ENCODE data around the gene RAB27B.
"Not testable (repeated sequence)": the region's sequence is repeated elsewhere in the genome, so short reads cannot be mapped to it uniquely, and the experiment has no call there.

The RAB27B gene, protein sequence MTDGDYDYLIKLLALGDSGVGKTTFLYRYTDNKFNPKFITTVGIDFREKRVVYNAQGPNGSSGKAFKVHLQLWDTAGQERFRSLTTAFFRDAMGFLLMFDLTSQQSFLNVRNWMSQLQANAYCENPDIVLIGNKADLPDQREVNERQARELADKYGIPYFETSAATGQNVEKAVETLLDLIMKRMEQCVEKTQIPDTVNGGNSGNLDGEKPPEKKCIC

DNA sequence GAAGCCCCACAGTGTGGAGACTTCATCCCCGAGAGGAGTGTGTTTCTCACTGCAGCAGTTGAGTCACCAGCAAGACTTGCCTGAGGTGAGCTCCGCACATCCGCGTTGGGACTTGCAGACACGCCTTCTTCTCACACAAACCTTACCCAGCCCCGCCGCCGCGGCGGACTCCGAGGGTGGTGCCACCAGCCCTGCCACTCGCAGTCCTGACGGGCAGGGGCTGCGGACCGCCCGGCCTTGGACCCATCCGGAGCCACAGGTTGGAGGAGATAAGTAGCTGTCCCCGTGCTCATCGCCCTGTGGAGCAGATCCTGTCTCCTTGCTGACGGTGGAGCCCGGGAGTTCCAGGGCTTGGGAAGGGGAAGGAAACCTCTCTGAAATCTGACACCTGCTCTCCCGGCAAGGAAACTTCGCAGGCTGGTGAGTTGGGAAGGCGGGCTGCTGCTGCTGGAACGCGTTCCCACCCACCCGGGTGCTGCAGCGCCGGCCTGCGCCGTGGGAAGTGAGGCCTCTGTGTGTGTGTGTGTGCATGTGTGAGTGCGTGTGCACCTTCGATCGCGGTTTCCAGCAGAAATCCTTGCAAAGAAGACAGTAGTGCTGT lies at the start of gene RAB27B:
RAB27B (plus strand) TSS at position 197 of the 601 bp plus-strand sequence. CDS start 49,109 bp downstream, outside the sequence.
- DNase-seq: peak; percentile 77

DNA sequence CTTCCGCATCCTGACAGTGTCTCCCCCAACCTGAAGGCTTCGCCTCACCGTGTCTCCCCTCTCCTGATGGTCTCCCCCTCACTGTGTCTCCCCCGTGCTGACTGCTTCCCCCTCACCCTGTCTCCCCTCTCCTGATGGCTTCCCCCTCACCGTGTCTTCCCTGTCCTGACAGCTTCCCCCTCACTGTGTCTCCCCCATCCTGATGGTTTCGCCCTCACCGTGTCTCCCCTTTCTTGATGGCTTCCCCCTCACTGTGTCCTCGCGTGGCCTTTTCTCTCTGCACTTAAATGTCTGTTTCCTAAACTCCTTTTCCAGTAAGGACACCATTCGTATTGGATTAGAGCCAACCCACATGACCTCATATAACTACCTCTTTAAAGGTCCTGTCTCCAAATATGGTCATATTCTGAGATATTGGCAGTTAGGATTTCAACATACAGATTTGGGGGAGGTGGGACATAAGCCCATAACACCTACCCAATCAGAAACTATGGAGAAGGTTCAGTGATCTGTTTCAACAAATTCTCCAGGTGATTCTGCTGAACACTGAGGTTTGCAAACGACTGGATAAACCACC lies 47.9 kb upstream of the RAB27B start:
- DNase-seq: no peak

DNA sequence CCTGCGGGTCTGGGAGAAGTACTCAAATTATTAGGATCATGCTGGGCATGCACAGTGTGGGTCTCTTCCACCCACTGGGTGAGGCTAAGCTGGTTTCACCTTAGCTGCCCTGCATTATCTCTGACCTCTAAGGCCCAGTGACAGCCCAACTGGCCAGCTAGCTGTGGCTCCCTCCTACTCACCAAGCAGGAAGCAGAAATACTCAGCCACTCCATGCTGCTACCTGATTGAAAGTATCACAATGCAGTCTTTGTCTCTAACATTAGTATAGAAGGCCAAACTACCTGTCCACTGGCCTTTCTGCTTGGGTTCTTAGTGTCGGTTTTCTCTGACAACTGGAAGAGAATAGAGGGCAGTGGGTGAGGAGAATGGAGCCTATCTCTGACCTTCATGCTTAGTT lies 47.3 kb upstream of the RAB27B start:
- no peak for DNase-seq

DNA sequence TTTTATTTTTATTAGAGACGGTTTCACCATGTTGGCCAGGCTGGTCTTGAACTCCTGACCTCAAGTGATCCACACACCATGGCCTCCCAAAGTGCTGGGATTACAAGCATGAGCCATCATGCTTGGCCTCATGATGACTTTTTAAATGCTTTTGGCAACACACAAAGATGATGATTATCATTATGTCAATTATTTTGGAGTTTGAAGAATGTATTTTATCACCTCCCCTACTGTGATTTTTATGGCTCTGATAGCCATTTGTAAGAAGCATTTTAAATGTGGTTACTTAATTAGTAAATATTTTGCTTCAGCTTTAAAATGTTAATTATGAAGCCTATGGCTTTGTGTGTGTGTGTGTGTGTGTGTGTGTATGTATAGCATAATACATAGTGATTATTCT lies 45.1 kb upstream of the RAB27B start:
- DNase-seq: no peak

DNA sequence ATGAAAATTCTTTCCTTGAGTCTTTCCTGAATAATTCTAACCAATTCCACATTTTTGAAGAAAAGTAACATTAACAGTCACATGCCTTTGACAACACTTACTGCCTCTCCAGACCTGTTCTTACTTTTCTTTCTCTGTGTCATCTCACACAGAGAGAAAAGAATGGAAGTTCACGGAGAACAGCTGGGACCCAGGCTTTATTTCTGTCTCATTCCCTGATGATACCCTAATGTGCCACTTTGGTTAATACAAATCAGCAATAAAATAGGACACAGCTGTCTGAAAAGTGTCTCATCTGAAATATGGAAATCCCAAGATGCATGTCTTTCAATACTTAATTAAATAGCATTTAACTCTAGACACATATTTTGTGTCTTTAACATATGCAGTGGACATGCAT lies 42.1 kb upstream of the RAB27B start:
- DNase-seq: no peak

DNA sequence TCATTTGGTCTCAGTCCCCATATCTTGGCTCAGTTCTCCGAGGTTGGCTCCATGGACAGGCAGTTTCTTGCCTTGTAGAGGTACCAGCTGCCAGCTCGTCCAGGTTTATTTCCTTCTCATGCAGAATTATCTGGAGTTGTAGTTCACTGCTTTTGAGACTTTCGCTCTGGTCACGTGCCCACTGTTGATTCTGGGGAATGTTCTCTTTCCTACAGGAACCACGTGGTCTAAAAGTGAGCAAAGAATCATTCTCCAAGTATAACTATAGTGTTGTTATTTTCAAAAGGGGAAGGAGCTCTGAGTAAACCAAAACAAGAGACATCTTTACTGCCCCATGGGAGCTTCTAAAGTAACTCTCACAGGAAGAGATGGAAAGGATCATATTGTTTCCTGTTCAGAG lies 41.2 kb upstream of the RAB27B start:
- DNase-seq: no peak

DNA sequence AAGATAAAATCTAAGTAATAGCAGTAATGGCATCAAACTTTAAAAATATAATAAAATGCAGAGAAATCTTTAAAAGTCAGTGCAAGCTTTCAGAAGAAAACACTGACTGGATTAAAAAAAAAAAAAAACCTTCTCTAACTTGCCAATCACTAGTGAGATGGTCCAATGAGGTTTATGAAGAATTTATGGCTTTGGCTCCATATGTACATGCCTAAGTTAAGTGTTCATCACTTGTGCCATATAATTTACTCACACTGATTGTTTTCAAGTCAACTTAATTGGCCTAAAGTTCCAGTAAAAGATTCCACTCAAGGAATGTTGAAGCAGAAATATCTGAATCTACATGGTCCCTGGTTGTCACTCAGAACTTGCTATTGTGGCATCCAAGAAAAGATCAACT lies 40.7 kb upstream of the RAB27B start:
- no peak for DNase-seq

DNA sequence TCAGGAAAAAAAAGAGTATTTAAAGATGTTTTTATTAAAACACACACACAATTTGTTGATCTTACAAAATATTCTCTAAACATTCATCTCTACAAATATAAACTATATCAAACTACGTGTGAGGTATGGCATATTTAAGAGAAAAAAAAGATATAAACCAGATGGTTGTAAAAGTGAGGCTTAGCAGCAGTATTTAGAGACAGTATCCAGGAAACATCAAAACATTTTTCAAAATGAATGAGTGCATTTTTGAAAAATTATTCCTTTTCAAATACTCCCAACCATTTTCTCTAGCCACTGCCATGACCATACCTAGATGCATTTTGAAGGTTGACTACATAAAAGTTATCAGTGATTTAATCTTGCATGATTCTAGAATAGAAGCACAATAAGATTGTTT lies 38.2 kb upstream of the RAB27B start:
- DNase-seq: no peak

DNA sequence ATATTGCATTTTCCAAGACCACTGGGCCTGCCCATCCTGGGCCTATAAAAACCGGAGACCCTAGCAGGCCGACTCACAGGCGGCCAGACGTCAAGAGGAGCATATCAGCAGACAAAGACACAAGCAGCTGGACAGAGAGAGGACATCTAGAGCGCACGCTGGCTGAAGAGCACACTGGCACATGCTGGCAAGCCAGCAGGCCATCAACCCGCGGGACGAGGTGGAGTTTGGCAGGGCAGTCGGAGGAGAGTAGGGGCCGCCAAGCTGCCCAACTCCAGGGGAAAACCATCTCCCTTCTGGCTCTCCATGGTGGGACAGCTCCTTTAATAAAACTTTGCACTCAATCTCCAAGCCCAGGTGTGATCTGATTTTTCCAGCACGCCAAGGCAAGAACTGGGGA lies 36.6 kb upstream of the RAB27B start:
- no peak for DNase-seq

DNA sequence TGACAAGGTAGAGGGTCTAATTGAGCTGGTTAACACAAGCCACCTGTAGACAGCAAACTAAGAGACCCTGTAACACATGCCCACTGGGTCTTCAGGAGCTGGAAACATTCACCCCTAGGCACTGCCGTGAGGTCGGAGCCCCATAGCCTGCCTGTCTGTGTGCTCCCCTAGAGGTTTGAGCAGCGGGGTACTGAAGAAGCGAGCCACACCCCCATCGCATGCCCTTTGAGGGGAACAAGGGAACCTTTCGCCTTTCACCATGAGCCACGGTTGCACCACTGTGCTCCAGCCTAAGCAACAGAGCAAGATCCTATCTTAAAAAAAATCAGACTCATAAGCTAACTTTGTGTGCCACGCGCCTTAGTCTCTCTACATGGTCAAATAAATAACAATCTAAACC lies 36.2 kb upstream of the RAB27B start:
- no peak for DNase-seq

DNA sequence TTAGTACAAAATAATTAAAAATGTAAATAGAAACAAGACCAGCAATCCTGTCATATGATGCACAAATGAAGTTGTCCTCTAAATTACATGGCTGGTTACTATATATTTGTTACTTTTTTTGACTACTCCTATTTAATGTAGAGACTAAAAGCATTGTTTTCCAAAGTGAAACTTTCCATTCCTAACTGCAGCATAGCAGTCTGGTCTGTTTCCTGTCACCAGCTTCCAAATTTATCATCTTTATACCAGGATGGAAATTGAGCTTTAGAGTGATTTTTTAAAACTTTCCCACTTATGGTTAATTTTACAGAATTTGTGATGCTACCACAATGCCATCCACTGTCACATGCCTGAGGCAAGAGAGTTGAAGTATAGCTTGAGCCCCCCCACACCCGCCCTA lies 33.5 kb upstream of the RAB27B start:
- no peak for DNase-seq

DNA sequence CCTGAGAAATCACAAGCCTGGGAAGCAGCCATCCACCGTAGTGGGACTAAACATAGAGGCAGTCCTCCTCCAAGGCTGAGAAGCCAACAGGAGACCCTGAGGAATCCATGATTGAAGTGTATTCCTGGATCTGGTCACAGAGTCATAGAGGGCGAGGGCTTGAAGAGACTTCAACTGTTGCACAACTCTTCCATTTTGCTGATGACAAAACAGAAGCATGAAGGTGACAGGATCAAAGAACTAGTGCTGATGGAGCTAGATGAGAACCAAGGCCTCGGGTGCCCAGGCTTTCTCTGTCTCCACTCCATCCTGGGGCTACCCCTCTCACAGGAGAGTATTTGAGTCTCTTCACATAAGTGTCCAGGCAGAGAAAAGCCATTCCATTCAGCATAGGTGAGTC lies 30.1 kb upstream of the RAB27B start:
- DNase-seq: no peak

DNA sequence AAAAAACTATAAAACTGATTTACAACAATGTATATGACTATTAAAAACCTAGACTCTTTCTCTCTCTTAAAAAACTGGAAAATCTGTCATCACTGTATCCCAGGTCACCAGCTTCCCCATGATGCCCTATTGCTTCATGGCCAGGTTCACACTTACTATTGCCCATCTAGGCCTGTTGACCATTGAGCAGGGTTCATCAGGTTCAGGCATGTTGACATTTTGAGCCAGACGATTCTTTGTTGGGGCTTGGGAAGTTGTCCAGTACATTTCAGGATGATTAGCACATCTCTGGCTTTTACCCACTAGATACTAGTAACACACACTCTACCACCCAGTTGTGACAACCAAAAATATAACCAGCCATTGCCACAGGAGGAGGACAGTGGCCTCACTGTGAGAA lies 26.9 kb upstream of the RAB27B start:
- DNase-seq: no peak

DNA sequence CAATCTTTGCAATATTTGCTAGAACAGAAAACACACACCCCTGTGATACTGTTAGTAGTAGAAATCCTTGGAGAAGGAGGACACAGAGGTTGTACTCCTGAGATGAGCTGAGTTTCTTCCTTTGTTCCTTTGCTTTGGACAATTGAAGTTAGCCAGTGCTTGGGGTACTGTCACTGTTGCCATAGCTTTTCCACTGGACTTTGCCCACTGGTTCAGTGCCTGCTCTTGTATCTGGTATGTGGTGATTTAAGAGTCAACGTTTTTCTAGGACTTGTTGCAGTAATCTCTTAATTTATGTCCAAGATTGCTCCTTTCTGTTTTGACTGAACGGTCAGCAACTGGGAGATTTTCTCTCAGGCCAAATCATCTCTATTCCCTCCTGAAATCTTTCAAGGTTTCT lies 26.1 kb upstream of the RAB27B start:
- no peak for DNase-seq

DNA sequence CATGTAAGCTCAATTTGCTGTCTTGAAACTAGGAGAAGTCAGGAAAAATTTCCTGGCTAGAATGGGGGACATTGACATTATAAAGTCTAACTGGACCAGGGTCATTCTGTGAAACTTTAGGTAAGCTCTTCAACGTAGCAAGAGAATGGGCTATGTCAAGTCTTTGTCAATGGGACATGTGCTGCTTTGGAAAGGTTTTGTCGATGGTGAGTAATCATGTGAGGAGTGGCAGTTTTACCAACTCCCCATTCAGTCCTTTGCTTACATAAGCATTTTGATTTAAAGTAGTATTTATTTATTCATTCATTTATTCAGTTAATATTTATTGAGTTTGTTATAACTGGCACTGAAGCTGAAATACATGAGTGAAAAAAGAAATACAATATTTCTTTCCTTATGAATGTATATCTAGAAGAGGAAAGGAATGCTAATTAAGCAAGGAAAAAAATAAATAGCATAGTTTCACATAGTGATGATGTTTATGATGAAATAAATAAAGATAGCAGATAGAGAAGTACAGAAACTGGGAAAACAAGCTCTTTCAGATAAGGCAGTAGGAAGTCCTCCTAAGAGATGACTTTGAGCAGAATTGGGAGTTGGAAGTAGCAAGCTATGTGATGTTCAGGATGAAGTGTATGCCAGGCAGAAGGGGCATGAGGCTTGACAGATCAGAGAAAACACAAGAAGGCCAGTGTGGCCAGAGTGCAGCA lies 25.4 kb upstream of the RAB27B start:
- DNase-seq: no peak

DNA sequence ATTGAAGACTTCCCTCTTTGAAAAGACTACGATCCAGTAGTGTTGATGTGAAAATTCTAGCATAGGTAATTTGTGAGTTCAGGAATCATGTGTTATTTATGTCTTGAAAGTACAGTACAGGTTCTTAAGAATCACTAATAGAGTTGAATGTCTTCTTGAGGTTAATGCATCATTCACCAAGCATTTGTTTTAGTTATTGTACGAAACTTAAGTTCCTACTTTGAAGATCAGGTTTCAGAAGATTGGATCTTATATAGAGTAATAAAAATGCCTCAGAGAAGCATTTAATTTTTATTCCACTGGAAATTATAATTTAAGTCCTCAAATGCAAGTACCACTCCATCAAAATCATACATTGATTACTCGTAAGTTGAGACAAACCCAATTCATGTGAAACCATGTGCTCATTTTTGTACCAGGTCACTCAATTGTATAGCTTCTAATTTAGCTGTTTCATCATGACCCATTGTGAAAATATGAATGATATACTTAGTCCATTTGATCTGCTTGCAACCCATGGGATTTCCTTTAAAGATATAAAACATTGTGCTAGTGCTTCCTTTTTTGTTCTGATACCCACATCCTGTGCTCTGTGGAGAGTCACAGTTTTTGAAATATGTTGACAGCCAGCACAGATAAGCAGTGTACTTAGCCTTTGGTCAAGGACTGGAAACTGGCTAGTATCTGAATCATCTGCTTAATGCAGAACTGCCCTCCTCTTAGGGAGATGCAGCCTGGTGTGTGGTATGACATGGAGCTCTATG lies 22.5 kb upstream of the RAB27B start:
- DNase-seq: peak; percentile 14

DNA sequence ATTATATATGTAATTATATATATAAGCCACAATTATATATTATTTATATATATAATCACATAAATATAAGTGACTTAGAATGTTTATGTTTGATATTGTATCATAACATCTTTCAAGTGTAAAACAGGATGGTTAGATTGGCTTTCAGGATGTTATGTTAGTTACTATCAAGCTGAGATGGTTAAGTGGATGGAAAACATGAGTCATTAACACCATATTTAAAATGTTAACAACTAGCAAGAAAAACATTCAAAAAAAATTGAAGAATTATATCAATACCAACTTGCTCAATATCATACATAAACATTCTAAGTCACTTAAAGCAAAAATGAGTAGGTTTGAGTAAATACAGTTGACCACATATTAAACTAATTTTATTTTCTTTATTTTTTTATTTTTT lies 21.8 kb upstream of the RAB27B start:
- DNase-seq: no peak

DNA sequence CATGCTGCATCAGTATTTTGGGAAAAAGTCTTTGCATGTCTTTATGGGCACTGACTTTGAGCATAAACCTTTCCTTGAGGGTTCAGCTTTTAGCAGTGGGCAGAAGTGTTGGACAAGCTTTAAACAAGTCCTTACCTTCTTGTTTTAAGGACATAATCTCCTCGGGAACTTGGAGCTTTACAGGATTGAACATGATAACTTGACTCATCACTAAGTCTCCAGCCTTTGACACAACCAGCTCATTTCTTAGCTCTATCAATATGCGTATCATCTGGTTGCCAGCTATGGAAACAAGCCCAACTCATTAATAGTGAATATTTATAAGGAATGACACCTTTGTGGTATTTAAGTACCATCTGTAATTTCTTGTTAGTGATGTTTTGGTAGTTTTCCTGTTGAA lies 21.0 kb upstream of the RAB27B start:
- DNase-seq: no peak

DNA sequence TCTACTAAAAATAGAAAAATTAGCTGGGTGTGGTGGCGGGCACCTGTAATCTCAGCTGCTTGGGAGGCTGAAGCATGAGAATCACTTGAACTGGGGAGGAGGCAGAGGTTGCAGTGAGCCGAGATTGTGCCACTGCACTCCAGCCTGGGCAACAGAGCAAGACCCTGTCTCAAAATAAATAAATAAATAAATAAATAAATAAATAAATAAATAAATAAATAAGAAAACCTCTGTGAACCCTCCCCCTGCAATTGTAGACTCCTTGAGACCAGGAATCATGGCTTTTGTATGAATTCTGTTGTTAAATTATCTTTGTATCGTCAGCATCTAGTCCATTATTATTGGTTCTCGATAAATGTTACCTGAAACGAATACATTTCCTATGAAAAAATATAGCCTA lies 17.6 kb upstream of the RAB27B start:
- DNase-seq: not testable (repeated sequence)

DNA sequence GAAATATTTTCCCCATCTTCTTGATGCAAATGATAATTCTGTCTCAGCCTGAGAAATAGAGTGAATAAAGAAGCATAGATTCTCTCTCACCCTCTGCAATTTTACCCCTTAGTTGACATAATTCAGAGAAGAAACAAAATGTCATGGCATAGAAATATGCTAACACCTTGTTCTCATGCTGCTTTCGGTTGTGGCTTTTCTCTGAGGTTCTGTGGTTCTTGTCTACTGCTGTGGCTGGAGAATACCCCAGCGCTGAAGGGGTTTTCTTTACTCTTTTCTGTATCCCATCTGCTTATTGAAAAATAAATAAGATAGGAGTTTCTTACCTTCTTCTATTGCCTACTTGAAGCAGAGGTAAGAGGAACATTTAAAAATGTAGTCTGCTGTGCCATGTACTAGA lies 15.4 kb upstream of the RAB27B start:
- peak; percentile 25 for DNase-seq

DNA sequence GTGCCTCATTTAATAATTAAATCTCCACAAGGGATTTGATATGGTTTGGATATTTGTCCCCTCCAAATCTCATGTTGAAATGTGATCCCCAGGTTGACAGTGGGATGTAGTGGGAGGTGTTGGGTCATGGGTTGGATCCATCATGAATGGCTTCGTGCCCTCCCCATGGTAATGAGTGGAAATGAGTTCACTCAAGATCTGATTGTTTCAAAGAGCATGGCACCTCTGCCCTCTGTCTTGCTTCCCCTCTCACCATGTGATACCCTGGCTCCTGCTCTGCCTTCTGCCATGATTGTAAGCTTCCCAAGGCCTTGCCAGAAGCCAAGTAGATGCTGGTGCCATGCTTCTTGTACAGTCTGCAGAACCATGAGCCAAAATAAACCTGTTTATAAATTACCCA lies 15.0 kb upstream of the RAB27B start:
- no peak for DNase-seq

DNA sequence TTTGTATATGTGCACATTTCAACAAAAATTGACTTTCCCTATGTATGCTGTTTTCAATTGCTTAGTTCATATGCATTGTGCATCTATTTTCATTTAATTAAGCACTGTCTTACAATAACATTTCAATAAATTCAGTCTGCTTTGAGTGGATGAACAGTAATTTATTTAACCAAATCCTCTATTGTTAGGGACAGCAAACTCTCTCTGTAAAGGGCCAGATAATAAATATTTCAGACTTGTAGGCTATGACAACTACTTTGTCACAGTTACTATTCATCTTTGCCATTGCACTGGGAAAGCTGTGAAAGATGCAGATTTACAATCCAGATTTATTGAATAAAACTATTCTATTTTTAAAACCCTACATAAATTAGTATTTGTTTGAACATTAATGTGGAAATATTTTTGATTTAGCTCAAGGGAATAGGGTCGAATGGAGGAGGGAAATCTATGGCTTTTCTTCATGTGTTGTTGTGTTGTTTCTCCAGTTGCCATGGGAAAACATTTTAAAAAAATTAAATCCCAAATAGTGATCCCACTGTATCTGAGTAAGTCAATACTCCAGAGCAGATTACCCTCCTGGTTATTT lies 14.2 kb upstream of the RAB27B start:
- no peak for DNase-seq

DNA sequence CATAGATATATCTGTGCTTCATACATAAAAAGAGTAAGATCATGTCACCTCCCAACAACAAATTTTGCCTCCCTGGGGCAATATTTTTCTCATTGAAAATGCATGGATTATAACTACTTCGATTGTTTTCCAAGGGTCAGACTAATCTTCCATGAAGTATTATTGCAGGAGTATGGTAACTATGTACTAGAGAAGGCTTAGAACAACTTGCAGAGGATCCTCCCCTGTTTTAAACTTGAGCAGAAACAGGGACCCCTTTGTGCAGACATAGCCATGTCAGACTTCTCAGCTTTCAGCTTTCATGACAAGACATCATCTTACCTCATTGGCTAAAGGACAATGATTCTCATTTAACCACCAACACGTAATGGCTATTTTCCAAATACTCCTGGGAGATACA lies 13.2 kb upstream of the RAB27B start:
- no peak for DNase-seq
